Activated gamma-delta T cell treated with anti-CD3 and anti-CD28 coated beads, Interleukin-2, amount 50 U/mL, for 16 hours (primary cell): ENCODE data around the gene PLSCR1.

Experiments
- DNase-seq: peaks from one replicate; pipeline ENCODE4 v3.0.0-alpha.2; 2020; ENCODE audit warnings: low read depth

PLSCR1 gene

DNA sequence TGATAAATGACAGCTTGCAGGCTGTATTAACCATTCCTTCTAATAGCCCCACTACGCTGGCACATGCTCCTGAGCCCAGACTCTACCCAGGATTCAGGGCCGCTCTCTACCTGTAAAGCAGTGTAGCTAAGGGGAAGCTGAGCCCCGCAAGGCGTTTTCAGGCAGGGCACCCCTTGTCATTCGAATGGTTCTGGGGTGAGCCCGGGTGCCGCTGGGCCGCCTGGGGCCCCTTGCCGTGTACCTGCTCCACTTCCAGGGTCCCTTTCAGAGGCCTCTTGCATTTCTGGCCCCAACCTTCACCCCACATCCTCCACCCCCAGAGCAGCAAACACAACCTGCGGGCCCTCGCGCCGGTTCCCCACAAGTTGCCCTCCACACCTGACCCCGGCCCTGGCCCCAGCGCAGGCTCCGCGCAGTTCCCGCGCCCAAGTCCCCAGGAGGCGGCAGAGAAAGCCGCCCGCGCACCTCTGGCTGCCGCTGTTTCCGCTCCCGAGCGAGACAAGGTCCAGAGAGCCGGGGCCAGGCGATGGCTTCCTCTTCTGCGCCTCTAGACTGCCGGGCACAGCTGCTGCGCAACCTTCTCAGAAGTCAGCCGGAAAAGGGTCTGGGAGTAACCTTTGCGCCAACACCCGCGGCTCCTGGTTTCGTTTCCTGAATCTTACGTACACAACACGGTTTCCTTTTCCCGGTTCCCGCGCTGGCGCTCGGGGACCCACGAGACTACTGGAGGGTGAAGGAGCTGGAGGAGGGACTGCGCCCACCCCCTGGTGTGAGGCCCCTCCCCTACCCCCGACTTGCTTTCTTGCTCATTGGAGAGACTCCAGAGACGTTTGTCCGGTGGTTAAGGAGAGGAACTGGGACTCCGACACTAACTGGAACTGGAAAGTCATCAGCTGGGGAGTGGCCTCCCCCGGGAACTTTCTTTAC is at the start of gene PLSCR1:
PLSCR1 (minus strand) TSS at position 606 of the 927 bp plus-strand sequence. CDS start 8,055 bp downstream, outside the sequence.
- peak; percentile 49 for DNase-seq

- DNase-seq: no peak
Observed at GRCh38 chr3:146593776-146594175, 49.4 kb upstream of the PLSCR1 start.

GRCh38 chr3:146590521-146590920 is 46.1 kb upstream of the PLSCR1 start:
- no peak for DNase-seq

- DNase-seq: no peak
Observed at GRCh38 chr3:146589899-146590508, 45.6 kb upstream of the PLSCR1 start.

GRCh38 chr3:146585156-146585555 is 40.7 kb upstream of the PLSCR1 start:
- no peak for DNase-seq

DNA sequence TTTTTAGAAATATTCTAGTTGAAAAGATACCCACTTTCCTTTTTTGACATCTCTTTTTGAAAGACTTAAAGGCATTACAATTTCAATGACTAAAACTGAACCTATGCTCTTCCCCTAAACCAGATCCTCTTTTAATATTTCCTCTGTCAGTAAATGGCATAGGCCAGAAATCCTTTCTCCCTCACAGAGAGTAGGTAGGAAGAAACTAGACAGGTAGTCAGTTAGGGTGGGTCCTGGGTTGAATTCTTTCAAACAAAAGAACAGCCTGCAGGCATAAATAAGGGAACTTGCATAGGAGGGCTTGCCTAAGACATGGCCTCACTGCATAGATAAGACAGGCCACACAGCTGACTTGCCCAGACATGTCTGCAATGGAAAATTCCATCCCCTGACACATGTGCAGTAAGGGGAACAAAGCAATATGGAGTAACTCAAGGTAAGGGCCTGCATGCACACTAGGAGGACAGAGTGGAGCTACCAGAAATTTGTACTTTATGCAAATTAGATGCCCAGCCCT is 37.6 kb upstream of the PLSCR1 start:
- DNase-seq: no peak

DNA sequence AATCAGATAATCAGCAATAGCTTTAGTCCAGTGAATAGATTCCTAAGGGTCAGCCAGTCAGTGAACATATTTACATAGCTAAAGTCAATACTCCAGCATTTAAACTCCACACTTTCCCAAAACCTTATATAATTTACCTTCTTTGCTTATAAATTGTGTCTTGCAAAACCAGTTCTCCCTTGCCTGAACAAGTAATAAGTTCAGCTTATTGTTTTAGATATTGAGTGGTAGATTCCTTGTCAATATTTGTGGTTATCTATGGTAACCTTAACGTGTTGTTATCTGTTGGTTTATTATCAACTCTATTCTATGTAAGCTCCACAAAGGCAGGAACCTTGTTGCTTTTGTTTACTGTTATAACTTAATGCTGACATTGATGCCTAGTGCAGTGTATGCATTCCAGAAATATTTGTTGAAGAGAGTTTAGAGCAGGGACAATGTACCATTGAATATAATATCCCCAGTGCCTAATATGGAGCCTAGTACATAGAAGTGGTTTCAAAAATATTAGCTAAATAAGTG is 36.7 kb upstream of the PLSCR1 start:
- DNase-seq: no peak

GRCh38 chr3:146577662-146578061 is 33.3 kb upstream of the PLSCR1 start:
- no peak for DNase-seq

GRCh38 chr3:146575636-146576035 is 31.2 kb upstream of the PLSCR1 start:
- DNase-seq: no peak

DNA sequence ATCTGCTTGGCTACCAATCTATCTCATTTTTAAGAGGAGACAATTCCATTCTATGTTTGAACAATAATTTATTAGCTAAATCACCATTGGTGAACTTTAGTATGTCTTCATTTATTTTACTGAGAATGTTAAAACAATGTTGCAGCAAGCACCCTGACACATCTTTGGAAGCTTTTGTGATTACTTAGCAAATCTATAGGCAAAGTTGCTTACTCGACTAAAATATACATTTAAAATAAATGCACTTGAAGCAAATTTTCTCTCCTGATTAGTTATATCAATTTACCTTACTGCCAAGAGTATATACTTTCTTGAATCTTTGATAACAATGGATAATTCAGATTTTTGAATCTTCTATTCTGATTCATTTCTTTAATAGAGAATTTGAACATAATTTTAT is 29.8 kb upstream of the PLSCR1 start:
- DNase-seq: no peak

- no peak for DNase-seq
Observed at GRCh38 chr3:146569314-146569713, 24.9 kb upstream of the PLSCR1 start.

- no peak for DNase-seq
Observed at GRCh38 chr3:146566138-146566537, 21.7 kb upstream of the PLSCR1 start.

GRCh38 chr3:146561879-146562278 is 17.5 kb upstream of the PLSCR1 start:
- no peak for DNase-seq

- no peak for DNase-seq
Observed at GRCh38 chr3:146561463-146561862, 17.1 kb upstream of the PLSCR1 start.

DNA sequence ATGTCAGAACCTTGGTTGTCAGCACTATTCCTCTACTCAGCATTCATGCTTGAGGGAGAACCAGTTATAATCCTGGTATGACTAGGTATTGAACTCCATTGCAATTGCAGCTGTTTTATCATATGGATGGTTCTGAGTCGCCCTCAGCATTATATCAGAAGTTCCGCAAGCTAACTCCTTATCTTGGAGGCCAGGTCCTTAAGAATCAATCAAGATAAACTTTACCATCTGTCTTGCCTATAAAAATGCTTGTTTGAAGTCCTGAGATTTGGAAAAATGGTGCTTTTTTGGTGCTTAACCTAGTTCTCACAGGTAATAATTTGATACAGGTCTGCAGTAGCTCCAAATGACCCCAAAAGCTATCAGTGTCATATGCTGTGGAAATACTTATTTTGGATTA is 16.3 kb upstream of the PLSCR1 start:
- no peak for DNase-seq

DNA sequence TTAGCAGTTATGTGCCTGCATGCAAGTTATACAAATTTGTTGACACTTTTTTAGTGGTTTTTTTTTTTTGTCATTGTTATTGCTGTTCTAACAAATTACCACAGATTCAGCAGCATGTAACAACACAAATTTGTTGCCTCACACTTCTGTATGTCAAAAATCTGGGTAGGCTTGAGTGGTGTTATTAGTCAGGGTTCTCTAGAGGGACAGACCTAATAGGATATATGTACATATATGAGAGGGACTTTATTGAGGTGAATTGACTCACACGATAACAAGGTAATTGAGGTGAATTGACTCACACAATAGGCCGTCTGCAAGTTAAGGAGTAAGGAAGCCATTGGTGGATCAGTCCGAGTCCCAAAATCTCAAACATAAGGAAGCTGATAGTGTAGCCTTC is 15.0 kb upstream of the PLSCR1 start:
- no peak for DNase-seq

GRCh38 chr3:146558781-146559180 is 14.4 kb upstream of the PLSCR1 start:
- DNase-seq: no peak

- no peak for DNase-seq
Observed at GRCh38 chr3:146557745-146558144, 13.3 kb upstream of the PLSCR1 start.

DNA sequence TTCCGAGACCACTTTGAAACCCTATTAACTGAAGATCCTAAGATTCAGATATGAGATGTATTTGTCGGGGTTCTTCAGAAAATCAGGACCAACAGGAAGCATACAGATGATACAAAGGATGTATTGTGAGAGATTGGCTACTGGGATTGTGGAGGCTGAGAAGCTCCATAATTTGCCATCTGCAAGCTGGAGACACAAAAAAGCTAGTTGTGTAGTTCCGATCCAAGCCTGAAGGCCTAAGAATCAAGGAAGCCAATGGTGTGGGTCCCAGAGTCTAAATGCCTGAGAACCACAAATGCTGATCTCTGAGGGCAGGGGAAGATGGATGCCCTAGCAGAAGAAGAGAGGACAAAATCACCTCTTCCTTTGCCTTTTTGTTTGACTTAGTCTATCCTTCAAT is 10.9 kb upstream of the PLSCR1 start:
- DNase-seq: no peak

GRCh38 chr3:146554151-146554760 is 9.8 kb upstream of the PLSCR1 start:
- DNase-seq: no peak

- DNase-seq: no peak
Observed at GRCh38 chr3:146550743-146551510, 6.5 kb upstream of the PLSCR1 start.
